ENCODE results near the gene SLC16A10.
"Not testable (repeated sequence)": the region's sequence is repeated elsewhere in the genome, so short reads cannot be mapped to it uniquely, and the experiment has no call there.

SLC16A10 gene

DNA sequence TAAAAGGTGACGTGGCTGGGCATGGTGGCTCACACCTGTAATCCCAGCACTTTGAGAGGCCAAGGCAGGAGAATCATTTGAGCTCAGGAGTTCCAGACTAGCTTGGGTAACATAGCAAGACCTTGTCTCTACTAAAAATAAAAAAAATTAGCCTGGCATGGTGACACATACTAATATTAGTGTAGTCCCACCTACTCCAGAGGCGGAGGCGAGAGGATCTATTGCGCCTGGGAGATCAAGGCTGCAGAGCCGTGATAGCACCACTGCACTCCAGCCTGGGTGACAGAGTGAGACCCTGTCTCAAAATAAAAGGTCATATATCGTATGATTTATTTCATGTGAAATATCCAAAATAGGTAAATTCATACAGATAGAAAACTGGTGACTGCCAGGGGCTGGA is 132.5 kb downstream of the SLC16A10 start:
- no peak for DNase-seq (ENCODE audit: low read depth)

GRCh38 chr6:111220383-111221031 is 133.2 kb downstream of the SLC16A10 start:
- no peak for DNase-seq (ENCODE audit: low read depth)

GRCh38 chr6:111221804-111222203 is 134.5 kb downstream of the SLC16A10 start:
- no peak for DNase-seq (ENCODE audit: low read depth)

GRCh38 chr6:111222341-111222740 is 135.0 kb downstream of the SLC16A10 start:
- no peak for DNase-seq (ENCODE audit: low read depth)

DNA sequence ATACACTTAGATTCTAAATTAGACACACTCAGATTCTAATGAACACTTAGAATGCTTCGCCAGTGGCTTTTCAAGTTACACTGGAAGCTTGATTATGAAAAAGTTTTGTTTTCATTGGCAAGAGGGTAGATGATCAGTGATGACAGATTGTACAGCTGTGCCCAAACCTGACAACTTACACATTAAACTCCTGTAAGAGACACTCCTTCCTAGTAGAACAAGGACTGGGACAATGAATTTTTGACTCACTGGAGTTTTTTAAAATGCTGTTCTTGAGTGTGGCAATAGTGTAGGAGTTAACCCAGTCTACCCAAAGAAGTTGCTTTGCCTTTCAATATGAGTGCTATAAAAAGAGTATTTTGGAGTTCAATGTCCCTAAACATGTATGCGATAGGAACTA is 140.8 kb downstream of the SLC16A10 start:
- no peak for DNase-seq (ENCODE audit: low read depth)

DNA sequence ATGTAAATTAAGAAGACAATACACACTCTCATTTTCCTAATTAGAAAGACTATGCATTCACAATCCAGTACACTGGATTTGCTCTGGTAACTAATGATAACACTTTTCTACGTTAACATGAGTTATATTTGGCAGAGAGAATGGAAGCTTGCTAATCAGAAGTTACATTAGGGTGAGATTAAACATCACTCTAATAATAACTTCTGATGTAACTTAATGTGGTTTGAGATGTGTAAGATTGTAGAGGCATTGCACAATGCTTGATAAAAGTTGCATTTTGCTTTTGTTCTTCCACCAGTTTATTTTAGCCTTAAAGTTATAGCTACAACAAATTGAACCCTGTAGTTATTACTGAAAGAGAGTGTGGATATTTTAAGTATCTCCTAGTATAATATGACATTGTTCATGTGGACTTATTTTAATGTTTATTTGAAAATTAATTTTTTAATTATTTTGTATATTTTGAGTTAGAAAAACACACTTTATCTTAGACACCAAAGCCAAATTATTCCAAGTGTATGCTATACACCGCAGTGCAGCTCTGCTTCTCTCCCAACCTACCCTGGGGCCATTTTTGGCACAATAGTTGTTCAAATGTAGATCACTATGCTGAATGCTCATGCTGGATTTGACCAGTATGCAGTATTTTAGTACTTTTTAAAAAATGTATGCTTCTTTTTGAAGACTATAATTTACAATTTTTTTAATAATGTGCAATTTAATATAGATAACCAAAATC is 143.2 kb downstream of the SLC16A10 start:
- no peak for DNase-seq (ENCODE audit: low read depth)

DNA sequence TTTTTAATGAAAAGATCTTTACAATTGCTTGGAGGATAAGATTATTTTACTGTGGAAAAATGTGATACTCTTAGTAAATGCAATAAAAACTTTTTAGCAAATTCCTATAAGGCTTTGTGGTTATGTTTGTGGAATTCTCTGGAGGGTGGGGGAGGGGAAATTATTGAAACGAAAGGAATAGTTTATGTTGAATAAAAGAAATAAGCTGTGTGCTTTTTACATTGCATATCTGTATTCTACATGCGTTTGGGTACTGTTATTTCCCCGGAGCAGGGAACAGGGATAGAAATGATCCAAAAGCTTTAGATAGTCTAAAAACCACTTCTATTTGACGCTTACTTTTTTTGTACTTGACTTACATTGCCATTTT is 143.8 kb downstream of the SLC16A10 start:
- no peak for DNase-seq (ENCODE audit: low read depth)

GRCh38 chr6:111237852-111238251 is 150.5 kb downstream of the SLC16A10 start:
- no peak for DNase-seq (ENCODE audit: low read depth)

- DNase-seq (ENCODE audit: low read depth), result no peak
Observed at GRCh38 chr6:111238464-111239119, 151.3 kb downstream of the SLC16A10 start.

DNA sequence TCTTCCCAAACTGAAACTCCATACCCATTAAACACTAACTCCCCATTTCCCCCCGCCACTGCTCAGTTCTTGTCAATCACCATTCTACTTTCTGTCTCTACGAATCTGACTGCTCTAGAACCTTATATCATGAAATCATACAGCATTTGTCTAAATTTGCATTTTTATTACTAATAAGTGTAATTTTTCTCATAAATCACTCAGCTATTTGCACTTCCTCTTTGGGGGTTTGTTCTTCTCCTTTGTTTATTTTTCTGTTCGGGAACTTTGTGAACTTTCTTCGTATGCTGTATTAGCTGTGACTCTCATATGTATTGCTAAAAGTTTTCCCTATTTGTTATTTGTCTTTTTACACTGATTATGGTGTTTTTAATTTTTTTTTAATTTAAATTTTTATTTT is 152.2 kb downstream of the SLC16A10 start:
- no peak for DNase-seq (ENCODE audit: low read depth)

- DNase-seq (ENCODE audit: low read depth), result no peak
Observed at GRCh38 chr6:111242452-111242851, 155.1 kb downstream of the SLC16A10 start.

- DNase-seq (ENCODE audit: low read depth), result no peak
Observed at GRCh38 chr6:111243095-111243494, 155.8 kb downstream of the SLC16A10 start.

DNA sequence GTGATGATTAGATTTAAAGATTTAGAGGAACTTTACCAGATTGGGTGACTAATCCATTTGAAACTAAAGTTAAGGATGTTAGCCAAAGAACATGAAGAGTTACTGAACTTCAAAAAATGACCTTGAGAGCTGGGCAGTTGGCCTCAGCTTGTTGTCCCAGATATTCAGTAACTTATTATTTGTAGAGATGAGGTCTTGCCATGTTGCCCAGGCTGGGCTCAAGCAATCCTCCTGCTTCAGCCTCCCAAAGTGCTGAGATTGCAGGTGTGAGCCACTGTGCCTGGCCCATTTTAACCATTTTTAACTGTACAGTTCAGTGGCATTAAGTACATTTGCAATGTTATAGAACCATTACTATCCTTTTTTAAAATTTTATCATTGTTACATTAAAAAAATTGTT is 161.5 kb downstream of the SLC16A10 start:
- no peak for DNase-seq (ENCODE audit: low read depth)

GRCh38 chr6:111250791-111251354 is 163.6 kb downstream of the SLC16A10 start:
- DNase-seq (ENCODE audit: low read depth), result no peak

DNA sequence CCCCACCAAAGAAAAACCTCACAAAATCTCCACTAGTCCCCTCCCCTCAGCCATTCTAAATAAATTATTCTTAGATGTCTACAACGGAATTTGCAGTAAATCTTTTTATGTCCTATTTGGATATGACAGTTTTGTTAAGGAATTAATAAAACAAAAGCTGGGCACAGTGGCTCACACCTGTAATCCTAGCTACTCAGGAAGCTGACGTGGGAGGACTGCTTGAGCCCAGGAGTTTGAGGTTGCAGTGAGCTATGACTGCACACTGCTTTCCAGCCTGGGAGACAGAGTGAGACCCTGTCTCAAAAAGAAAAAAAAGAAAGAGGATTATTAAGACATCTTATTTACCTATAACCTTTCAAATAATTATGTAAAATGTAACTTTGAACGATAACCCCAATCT is 165.4 kb downstream of the SLC16A10 start:
- no peak for DNase-seq (ENCODE audit: low read depth)

GRCh38 chr6:111254004-111254778 is 166.9 kb downstream of the SLC16A10 start:
- DNase-seq (ENCODE audit: low read depth), result no peak

DNA sequence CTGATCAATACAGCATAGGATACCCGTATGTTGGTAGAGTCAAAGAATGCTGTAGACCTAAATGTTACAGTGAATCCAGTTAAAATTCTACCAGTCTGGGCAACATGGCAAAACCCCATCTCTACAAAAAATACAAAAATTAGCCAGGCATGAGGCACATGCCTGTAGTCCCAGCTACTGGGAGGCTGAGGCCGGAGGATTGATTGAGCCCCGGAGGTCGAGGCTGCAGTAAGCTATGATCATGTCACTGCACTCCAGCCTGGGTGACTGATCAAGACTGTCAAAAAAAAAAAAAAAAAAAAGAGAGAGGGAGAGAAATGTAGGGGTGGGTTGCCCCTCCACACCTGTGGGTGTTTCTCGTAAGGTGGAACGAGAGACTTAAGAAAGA is 167.5 kb downstream of the SLC16A10 start:
- no peak for DNase-seq (ENCODE audit: low read depth)

DNA sequence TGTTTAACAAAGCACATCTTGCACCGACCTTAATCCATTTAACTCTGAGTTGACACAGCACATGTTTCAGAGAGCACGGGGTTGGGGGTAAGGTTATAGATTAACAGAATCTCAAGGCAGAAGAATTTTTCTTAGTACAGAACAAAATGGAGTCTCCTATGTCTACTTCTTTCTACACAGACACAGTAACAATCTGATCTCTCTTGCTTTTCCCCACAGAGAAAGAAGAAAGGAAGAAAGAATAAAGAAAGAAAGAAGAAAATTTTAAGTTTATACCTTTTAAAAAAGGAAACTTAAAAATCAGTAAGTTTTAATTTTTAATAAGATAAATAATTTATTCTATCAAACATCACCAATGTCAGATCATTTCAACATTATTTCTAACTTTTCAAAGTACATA is 168.5 kb downstream of the SLC16A10 start:
- not testable (repeated sequence) for DNase-seq (ENCODE audit: low read depth)

GRCh38 chr6:111256646-111257045 is 169.3 kb downstream of the SLC16A10 start:
- no peak for DNase-seq (ENCODE audit: low read depth)

GRCh38 chr6:111258010-111258409 is 170.7 kb downstream of the SLC16A10 start:
- no peak for DNase-seq (ENCODE audit: low read depth)

GRCh38 chr6:111258615-111259088 is 171.3 kb downstream of the SLC16A10 start:
- no peak for DNase-seq (ENCODE audit: low read depth)
